Airway epithelial cell (primary cell): ENCODE measurements around the gene SRSF5. TPM values are rescaled to one million over a fixed set of nuclear protein-coding genes. Genes with fewer than 3 reads are reported as not detected.

Experiments used
- total RNA-seq: library from RNA; depleted of rRNA; stranded (reverse); fragments of >200 nt; gene quantifications from 2 replicates; pipeline ENCODE4 v1.2.3, GENCODE V29; 2015

SRSF5 gene
- 104 and 121 TPM in 2 replicates for total RNA-seq

DNA sequence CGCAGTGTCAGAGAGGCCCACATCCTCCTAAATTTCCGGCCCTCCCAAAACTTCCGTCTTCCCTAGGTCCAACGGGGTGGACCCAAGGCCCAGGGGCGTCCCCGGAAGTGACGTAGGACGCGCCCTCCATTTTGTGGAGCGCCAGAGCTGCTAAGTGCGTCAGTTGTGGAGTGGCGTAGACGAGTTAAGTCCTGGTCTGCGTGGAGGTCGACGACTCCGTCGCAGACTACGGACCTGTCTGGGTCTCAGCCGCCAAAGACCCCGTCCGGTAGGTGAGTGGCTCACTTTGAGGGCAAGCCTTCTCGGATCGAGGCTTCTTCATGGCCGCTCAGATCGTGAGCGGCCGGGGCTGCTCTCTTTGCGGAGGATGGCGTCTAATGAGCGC, at the start of gene SRSF5:
Gene SRSF5, plus strand, starts transcription at position 159 of the 385 bp plus-strand sequence. CDS start 1,015 bp downstream, outside the sequence.

DNA sequence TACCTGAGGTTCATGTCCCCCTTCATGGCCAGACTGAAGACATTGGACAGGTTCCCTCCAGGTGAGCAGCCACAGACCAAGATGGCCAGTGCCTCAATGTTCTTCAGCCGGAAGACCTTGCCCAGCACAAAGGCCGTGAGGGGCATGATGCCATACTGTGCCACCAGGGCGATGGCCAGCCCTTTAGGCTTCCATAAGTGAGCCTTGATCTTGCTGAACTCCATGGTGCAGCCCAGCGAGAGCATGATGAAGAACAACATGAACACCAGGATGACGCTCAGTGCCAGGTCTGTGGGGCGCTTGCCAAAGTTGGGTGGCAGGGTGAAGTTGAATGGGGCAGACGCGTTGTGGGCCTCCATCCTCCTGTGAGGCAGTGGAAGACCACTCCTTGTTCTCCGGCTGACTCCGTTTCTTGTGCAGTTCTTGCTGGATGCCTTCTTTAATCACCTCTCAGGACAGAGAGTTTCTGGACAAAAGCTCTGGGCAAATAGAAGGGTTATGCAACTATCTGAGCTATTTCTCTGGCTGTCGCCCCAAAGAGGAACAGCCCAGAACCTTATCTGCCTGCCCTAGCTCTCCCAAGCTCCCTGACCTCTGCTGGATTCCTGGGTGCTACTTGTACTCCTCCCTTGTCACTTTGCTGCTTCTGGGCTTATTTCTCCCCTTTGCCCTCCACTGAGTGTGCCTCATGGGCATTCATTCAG, 30.0 kb downstream of the SRSF5 start, which contains the start of gene SLC10A1:
Gene SLC10A1, minus strand, starts transcription at position 445 of the 704 bp plus-strand sequence. Its CDS starts 86 bp downstream, at position 359.

Other genes starting within 250 kb of the SRSF5 start
- 0.14 TPM in 1 of 2 replicates, not detected in the other for gene CCDC177, start 192.3 kb upstream of the SRSF5 start, total RNA-seq
- 12.5 and 15.3 TPM in 2 replicates for gene SUSD6, start 155.5 kb upstream of the SRSF5 start, total RNA-seq
- not detected in 2 replicates for gene SLC10A1, start 30.1 kb downstream of the SRSF5 start, total RNA-seq
- 8.9 and 14.3 TPM in 2 replicates for gene SMOC1, start 112.3 kb downstream of the SRSF5 start, total RNA-seq